Glomerular visceral epithelial cell (primary cell): ENCODE data around the gene WDR72.
A peak's percentile ranks its signal among the peaks of the same experiment; 100 is the strongest.
"Not testable (repeated sequence)": the region's sequence is repeated elsewhere in the genome, so short reads cannot be mapped to it uniquely, and the experiment has no call there.

Experiments
- DNase-seq: peaks from one replicate; pipeline ENCODE4 v3.0.0-alpha.2; 2016; ENCODE audit errors: extremely low spot score

Gene WDR72

DNA sequence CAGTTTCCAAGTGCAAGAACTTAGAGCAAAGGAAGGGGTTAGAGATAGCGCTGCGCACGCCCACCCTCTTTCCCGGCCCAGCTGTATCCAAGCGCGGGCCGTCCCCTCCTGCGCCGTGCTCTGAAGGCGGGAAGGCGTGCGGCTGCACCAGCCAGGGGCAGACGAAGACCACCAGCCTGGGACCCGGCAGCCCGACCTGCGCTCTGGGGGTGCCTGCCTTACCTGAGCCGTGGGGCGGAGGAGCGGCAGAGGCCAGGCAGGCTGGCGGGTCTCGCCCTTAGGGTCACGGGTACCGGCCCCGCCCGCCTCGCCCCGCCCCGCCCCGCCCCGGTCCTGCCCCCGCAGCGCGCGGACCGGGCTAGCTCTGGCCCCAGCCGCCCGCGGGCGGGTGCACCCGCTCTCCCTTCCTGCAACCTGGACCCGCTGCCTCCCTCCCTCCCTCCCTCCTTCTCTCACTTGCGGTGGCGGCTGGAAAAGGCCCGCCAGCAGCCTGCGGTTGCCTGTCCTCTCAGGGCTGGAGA, at the start of gene WDR72:
WDR72 (minus strand) TSS at position 253 of the 521 bp plus-strand sequence. CDS start 26,514 bp downstream, outside the sequence.
- peak; percentile 52 for DNase-seq

- DNase-seq, result no peak
Observed at GRCh38 chr15:53808058-53808706, 48.7 kb upstream of the WDR72 start.

GRCh38 chr15:53807501-53807900, 48.0 kb upstream of the WDR72 start:
- DNase-seq, result no peak

DNA sequence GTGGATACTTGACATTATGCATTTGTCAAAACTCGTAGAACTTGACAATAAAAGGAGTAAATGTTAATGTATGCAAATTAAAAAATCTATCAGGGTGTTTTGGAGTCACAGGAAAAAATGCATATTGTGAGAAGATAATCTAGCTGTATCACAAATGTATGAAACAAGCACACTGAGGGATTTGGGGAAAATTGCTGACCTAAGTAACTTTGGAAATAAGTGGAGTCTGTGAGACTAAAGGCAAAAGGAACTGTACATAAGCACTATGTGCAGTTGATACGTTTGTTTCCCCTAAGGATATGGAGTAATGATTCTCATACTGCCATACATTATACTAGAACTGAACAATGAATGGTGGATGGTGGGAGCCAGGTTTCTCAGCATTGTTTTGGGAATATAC, 43.2 kb upstream of the WDR72 start:
- no peak for DNase-seq

GRCh38 chr15:53791581-53791980, 32.1 kb upstream of the WDR72 start:
- DNase-seq, result peak; percentile 39

DNA sequence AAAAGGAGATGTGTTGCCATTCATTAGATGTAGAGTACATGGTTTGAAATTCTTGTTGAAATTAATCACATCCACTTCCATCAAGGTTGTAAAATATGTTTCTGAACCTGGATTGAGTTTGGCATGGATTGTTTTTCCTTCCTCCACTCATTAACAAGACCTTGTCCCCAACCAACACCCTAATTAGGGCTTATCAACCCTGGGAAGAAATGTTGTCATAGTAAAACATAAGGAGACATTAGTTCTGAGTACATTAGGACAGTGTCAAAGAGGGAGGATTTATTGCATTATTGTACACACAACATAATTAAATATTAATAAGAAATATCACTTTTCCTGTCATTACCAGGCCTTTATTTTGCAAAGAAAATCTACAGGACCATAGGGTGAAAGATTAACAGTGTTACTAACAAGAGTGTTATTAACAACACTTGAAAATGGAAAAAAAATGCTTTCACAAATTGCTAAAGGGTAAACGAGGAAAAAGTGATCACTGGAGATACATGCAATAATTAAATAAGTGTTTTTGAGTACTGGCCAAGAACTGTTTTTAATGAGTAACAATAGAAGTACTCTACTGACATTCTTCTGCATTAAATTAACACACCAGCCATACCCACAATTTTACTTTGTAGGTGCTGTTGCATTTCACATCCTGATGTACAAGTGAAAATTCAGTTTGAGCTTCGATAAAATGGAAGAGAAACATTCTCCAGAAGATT, 30.4 kb upstream of the WDR72 start:
- no peak for DNase-seq

- DNase-seq, result no peak
Observed at GRCh38 chr15:53786401-53786800, 26.9 kb upstream of the WDR72 start.

DNA sequence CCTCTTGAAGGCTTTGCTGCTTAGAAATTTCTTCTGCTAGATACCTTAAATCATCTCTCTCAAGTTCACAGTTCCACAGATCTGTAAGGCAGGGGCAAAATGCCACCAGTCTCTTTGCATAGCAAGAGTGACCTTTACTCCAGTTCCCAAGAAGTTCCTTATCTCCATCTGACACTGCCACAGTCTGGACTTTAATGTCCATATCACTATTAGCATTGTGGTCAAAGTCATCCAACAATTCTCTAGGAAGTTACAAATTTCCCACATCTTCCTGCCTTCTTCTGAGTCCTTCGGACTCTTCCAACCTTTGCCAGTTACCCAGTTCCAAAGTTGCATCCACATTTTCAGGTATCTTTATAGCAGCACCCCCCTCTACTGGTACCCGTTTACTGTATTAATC, 25.8 kb upstream of the WDR72 start:
- not testable (repeated sequence) for DNase-seq

- no peak for DNase-seq
Observed at GRCh38 chr15:53762916-53763315, 3.5 kb upstream of the WDR72 start.

- no peak for DNase-seq
Observed at GRCh38 chr15:53758412-53758811, 1.1 kb downstream of the WDR72 start.

DNA sequence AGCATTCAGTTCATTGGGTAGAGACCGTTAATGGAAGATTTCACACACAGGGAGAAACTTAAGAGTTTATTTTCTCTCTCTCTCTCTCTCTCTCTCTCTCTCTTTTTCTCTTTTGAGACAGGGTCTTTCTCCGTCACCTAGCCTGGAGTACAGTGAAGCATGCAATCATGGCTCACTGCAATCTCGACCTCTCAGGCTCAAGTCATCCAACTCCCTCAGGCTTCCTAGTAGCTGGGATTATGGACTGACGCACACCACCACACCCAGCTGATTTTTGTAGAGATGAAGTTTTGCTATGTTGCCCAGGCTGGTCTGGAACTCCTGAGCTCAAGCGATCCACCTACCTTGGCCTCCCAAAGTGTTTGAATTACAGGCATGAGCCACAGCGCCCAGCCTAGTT, 1.6 kb downstream of the WDR72 start:
- DNase-seq, result peak; percentile 21

DNA sequence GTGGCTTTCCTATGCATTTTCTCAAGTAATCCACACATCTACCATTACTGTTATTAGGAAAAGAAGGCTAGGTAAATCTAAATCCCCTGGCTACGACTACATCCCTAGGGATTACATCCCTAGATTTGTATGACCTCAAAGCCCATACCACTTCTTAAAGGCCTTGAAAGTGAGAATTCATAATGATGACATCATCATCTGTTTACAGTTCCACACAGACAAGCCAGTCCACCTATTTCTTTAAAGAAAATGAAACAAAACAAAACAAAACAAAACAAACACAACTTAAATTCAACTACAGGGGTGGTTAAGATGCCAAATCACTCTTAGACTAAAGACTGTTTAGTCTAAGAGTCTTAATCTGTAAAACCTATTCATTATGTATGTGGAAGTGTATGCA, 5.7 kb downstream of the WDR72 start:
- no peak for DNase-seq

DNA sequence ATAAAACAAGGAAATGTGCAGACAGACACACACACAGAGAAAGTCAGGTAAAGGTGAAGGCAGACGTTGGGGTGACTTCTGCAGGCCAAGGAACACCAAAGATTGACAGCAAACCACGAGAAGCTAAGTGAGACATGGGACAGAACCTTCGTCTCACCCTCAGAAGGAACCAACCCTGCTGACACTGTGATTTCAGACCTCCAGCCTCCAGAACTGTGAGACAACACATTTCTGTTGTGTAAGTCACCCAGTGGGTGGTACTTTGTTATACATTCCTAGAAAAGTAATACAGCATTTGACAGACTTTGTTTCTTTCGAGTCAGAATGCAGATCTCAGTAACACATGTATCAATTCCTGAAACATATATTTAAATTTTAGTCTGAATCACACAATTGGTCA, 7.1 kb downstream of the WDR72 start:
- no peak for DNase-seq

DNA sequence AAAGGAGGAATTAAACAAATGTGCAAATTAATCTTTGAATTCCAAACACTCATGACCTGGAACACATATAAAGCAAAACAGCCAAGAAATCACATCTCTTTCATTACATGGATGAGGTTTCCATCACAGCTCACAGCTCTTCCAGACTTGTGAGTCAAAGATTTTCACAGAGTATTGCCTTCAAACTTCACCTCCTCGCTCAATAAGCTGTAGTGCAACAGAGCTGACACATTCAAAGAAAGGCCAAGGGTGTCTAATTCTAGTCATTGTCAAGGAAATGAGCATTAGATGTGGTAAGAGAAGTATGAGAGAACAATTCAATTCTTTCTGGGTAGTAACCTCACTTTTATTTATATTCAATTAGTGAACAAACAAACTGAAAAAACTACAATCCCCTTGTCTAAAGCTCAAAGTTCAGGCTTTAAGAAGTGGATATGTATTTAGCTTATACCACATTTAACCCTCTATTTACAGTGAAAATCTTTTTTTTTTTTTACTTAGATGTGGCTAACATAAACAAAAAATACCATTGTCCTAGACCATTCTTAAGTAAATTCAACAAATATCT, 11.9 kb downstream of the WDR72 start:
- DNase-seq, result no peak

DNA sequence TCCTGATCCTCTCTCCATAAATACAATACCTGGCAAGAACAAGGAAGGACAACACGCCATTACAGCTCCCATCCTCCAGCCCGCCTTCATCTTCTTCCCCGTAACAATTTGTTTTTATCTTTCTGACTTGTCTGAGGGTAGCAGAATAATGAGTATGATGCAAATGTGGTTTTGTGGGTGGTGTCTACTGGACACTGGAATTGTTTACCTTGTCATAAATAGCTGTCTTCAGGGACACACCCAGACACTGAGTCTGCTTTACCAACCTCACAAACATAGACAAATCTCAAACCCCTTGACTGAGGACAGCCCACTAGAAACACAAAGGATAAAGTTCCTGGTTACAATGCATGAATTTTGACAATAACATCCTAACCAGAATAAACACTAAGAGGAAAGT, 13.4 kb downstream of the WDR72 start:
- DNase-seq, result no peak

DNA sequence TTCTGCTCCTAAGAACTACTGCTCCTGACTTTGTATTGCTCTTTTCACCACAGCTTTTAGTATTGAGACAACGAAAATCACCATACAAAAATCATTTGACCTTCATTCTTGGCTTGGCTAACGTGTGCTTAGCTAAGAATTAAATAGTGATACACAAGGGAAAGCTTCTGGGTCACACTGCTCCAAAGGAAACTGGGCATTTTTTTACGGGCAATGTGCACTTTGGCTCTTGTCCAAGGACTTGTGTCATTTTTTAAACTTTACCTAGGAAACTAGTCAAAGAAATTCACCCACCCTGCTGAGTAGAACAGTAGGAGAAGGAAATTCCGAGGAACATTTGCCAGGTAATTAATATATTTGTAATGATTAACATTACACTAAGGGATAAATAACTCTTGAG, 19.8 kb downstream of the WDR72 start:
- DNase-seq, result peak; percentile 20

DNA sequence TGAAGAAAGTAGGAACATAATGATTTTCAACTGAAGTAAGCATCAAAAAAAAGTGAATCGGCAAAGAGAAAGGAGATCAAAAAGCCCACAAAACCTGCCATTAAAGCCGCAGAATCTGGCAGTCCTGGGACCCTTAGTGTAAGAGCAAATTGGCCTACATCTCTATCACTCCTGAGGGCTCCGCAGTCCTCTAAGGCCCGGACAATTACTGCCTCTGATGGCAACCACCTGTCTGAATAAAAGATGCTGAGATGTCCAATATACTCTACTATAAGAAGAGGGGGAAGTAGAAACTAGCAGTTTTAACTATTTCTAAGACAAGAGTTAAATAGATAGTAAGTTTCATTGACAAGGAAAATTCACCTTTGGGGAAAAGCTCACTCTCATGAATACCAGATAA, 20.3 kb downstream of the WDR72 start:
- DNase-seq, result no peak

DNA sequence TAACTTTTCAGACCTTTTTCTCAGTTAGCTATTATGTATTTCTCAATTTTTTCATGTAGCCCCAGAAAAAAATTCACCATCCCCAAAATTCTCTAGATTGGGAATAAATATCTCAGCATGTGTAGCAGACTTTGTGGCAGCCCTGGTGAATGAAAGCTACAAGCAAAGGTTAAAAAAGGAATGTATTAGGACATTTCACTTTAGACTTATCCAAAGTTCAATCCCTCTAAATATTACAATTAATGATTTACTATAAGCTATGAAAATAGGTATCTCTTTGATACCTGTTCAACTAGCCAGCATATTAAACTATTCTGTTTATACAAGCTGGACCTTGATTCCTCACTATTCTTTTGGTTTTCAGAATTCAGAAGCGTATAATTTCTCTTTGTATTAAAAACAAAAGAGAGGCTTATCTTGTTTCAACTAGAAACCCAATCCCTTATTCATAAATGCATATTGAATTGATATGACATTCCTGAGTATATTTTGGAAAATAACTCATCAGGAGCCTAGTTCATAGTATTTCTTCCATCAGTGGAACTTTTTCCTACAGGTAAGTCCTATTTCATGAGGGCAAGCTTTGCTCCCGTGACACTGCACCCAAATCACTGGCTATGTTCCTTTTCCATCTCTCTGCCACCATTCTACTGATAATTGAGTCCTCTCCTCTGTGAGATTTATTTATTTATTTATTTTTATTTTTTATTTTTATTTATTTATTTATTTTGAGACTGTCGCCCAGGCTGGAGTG, 38.0 kb downstream of the WDR72 start:
- DNase-seq, result no peak

- peak; percentile 17 for DNase-seq
Observed at GRCh38 chr15:53716909-53717876, 42.3 kb downstream of the WDR72 start.

GRCh38 chr15:53713218-53713617, 46.2 kb downstream of the WDR72 start:
- no peak for DNase-seq

- DNase-seq, result peak; percentile 3
Observed at GRCh38 chr15:53710906-53711305, 48.6 kb downstream of the WDR72 start.
